Measurements from ENCODE around the gene VEGFA.

- TF ChIP-seq CTCF (IDR thresholded peaks at IDR 0.05) = no peak
- no peak for TF ChIP-seq POLR2A (IDR thresholded peaks at IDR 0.05)
These were observed 20.0 kb downstream of the VEGFA start for GRCh38 chr6:43790031-43790430.
